Kidney capillary endothelial cell (primary cell): ENCODE data around the gene CIZ1.
"Not testable (repeated sequence)": the region's sequence is repeated elsewhere in the genome, so short reads cannot be mapped to it uniquely, and the experiment has no call there.

Experiments
- DNase-seq: peaks from one replicate; pipeline ENCODE4 v3.0.0-alpha.2; 2018; ENCODE audit warnings: low spot score

Gene CIZ1

DNA sequence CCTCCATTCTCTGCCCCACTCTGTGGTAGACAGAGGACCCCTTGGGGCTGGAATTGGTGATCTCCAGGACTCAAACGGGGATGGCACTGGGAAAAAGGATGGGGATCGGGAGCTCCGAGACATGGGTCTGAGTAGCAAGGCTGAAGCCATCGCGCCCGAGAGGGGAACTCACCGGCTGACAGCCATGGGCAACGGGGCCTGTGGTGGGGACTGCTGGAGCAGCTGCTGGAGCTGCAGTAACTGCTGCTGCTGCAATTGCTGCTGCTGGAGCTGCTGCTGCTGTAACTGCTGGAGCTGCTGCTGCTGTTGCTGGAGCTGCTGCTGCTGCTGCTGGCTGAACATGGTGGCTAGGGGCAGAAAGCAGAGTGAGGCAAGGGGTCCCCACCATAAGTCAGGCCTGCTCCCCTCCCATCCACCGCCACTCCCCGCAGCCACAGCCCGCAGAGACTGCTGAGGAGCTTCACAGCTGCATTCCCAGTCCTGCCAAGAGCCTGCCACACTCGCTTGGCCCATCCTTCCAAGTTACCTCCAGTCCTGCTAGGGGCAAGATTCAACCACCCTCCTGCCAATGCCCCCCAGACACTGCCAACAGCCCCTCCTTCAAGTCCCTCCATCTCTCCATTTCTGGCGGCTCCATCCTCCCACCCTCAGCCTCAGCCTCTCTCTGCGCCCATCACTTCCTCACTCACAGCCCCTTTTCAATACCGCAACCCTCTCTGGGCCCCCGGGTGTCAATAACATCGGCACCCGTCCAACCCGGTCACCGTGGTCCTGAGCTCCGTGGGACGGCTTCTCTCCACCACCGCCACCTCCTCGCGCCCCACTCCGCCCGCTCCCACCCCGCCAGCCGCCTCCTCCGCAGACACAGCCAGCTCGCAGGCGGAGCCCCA, 611 bp downstream of the CIZ1 start:
- DNase-seq, result no peak

DNA sequence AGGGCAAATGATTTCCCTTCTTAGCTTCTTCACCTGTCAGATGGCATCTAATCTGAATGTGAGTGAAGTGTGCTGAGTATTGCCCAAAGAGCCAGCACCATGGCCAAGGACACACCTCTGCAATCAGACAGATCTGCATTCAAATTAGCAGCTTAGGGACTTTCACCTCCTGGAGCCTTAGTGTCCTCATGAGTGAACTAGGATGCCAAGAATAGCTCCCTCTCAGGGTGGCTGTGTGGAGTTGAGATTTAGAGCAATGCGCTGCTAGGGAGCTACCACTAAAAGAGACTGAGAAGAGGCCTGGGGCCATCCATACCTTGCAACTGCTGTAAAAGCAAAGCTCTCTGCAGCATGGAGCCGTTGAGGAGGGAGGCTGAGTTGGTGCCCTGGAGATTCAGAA, 1.4 kb downstream of the CIZ1 start:
- DNase-seq, result no peak

DNA sequence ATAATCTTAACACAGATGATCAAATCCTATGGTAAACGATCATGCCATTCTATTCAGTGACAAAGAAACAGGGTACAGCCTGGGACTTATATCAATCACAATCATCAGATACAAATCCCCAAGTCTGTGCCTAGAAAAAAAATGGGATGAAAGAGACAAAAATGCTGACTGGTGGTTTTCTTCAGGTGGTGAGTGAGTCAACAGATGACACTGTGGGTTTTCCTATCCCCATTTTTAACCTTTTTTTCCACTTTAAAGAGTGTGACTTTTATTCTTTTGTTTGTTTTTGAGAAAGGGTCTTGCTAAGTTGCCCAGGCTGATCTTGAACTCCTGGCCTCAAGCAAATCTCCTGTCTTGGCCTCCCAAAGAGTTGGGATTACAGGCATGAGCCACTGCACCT, 3.2 kb downstream of the CIZ1 start:
- DNase-seq, result no peak

DNA sequence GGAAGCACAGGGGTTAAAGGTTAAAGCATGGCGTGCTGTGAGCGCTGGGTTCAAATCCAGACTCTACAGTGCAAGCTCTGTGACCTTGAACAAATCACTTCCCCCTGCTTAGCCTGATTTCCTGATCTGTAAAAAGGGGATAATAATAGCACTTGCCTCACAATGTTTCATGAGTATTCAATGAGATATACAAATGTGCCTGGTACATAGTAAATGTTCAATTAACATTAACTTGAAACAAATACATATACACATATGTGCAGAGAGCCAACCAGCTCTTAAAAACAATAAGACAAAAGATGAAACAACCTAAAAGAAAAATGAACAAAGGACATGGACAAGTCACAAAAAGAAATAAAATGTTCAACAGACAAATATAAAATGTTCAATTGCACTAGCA, 4.0 kb downstream of the CIZ1 start:
- DNase-seq, result no peak

DNA sequence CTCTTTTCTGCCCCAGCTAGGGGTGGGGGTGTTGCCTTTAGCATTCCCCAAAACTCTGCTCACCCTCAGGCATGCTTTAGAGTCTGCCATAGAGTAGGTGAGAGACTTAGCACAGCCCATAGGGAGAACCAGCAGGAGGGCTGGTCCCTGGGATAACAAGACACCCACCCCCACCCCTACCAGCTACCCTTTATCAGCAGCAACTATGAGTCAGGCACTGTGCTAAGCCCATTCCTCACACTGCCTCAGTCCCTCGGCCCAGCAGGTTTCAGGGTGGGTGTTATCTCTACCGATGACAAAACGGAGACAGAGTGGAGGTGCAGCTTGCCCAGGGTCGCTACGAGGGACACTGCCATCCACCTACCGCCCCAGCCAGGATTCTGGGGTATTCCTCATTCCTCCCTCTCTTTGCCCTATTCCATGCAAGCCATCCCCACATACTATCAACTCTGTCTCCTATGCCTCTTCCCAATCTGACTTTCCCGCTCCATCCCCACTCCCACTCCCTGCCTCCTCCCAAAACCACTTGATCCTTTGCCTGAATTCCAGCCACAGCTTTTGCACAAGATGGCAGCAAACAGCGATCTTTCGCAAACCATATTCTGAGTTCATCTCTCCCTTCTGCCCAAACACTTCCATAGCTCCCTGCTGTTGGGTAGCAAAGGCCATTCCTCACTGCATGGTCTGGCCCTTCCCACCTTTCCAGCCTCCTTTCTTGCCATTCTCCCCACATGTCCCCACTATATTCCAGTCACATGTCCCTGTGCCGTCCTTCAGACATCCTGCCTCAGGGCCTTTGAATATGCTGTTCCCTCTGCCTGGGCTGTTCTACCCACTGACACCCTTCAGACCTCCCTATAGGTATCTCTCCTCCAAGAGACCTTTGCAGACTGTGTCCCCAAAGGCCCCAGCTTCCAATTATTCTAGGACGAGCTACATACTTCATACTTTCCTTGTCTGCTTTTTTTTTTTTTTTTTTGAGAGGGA, 5.1 kb downstream of the CIZ1 start:
- no peak for DNase-seq

DNA sequence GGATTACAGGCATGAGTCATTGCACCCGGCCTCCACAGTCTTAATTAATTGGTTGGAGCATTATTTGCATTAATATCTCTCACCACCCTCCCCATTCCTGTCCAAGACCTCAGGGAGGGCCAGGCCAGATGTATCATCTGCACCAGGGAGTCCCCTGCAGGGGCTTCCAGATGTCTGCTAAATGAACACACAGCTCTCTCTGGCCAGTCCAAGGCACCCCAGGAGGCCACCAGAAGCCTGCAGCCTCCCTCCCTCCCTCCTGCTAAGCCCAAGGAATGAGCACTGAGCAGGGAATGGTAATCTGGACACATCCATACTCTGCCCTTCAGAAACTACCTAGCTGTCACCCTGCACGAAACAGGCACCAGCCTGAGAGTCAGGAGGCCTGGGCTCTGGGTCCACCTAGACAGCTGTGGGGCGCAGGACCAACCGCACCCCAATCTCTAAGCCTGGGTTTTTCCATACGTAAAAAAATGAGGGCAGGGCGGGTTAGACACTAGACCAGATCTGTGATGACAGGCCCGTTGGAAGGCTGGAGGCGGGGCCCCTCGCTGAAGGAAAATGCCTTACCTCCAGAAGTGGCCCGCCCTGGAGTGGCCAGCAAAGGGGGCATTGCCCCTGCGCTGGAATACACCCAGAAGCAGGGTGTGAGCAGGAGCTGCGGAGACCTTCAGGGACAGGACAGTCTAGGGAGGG, 8.3 kb downstream of the CIZ1 start:
- no peak for DNase-seq

DNA sequence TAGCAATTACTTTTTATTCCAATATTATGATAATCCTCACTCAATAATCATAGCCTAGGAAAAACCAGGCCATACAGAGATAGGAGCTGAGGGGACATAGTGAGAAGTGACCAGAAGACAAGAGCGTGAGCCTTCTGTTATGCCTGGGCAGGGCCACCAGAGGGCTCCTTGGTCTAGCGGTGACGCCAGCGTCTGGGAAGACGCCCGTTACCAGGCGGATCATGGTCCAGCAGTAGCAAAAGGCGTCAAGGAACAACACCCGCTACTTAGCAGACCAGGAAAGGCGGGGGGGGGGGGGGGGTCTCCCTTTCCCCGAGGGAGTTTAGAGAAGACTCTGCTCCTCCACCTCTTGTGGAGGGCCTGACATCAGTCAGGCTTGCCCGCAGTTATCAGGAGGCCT, 9.9 kb downstream of the CIZ1 start:
- DNase-seq, result not testable (repeated sequence)

DNA sequence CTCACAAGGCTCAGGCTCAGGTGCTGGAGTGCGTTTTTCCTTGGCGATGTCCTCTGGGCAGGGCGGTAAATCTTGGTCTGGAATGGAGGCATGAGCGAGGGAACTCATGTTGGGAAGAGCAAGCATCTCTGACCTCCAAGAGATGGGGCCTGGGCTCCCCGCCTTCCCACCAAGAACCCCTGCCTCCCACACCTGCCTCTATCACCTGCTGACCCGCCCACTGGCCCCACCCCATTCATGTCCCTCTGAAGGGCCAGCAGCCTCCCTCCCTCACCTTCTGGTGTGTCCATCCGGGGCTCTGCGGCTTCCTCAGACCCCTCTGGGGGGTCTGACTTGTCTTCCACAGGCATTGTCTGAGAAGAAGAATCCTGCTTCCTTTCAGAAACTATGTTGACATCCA, 10.9 kb downstream of the CIZ1 start:
- DNase-seq, result no peak

DNA sequence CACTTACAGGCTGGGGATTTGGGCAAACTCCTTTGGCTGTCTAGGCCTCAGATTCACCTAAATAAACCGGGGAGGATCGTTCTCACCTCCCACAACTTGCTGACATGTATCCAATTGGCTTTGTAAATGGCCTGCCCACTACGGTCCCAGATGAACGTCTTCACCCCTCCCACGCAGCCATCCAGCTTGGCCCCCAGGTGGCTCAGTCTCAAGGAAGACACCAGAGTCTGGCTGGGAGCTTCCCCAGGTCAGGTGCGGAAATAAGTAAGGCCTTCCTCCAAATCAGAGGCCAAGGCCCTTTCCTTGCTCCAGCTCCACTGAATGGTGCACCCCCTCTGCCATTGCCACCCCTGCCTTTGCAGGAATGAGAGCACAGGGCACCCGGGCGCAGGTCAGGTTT, 11.4 kb downstream of the CIZ1 start:
- no peak for DNase-seq

DNA sequence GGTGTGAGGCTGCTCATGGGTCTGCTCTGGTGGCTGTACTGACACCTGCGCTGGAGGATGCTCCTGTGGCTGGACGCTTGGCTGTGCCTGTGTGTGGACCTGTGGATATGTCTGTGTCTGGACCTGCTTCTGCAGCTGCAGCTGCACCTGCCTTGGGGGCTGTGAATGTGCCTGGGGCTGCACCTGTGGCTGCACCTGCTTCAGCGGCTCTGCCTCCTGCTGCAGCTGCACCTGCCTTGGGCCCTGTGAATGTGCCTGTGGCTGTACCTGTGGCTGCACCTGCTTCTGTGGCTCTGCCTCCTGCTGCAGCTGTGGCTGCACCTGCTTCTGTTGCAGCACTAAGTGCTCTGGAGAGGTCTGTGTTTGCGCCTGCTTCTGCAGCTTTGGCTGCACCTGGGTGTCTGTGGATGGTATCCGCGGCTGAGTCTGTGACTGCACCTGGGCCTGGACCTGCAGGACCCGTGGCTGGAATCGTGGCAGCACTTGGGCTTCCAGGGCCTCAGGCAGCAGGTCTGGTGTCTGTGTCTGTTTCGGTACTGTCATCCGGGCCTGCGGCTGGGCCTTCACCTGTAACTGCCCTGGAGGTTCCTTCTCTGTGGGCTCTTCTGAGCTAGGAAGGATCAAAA, 12.5 kb downstream of the CIZ1 start:
- no peak for DNase-seq

DNA sequence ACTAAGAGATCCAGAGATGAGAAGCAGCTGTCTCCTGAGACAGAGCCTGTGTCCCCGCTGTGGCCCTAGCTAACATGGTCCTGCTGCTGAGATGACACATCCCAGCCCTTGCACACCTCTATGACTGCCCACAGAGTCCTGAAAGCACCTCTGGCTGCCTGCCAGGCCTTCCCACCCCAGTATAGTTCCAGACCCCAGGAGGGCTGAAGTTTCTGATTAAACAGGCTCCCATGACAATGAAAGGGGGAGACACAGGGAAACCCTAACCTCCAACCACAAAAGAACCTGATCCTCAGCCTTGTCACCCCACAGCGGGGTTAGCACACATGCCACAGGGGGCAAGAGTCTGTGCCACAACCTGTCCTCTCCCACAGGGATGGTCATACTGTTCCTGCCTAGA, 15.6 kb downstream of the CIZ1 start:
- no peak for DNase-seq

DNA sequence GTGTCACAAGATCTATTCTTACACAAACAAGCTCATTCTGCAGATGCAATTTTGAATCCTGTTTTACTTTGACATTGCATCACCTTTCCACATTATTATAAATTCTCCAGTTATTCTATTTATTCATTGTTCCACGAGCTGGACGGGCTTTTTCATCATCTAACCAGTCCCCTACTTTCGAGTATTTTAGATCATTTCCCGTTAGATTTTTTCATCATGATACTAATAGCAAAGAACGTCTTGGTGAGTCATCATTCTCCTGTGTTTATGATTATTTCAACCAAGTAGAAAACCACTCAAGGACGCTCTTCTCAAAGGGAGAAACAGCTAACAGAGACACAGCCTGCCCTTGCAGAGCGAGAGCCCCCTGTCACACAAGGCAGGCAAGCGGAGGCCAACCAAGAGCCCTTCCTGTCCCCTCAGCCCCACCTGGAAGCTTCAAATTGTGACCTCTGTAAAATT, 16.2 kb downstream of the CIZ1 start:
- DNase-seq, result no peak

DNA sequence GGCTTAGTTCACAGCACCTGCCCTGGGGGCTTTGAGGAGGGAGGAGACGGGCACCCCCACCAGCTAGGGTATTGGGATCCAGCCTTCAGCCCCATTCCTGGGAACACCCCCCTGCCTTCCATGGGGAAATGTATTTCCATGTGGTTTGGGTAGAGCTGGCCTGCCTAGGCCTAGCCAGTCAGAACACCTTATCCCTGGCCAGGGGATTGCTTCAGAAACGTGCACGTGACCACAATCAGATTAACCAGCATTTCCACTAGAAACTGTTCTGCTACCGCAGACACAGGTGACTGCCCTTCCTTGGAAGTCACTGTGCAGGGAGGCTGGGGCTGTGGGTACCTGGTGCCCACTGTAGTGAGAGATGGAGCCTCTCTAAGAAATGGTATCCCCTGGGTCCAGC, 17.3 kb downstream of the CIZ1 start:
- DNase-seq, result no peak

DNA sequence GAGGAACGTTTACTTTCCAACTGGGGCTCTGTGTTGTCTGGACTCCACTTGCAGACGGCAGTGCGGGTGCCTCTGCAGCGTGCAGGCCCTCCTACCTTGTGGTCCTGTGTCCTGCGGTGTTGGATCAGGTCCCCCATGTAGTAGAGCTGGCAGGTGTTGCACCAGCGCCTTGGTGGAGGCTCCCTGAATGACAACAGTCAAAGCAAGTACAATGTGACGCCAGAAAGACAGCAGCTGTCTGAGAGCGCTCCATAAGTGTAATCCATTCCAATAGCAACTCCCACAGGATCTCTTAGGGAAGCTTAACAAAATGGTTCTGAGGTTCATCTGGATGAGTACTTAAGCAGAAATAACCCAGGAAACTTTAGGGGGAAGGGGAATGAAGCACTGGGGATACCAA, 21.4 kb downstream of the CIZ1 start:
- no peak for DNase-seq

DNA sequence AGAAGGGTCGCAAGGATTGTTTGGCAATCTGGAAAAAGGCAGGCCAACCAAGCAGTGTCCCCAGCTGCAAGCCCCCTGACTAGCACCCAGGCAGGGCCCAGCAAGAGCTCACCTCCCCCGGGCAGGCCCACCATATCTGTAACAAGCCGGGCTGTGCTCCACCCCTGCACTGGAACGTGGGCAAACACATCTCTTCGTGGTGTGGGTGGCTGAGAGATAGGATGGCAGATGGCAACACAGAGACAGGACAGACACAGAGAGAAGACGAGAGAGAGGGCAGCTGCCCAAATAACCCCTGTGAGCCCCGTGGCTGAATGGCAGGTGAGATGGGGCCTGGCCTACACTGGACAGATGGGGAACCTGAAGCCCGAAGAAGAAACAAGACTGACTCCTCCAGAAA, 21.9 kb downstream of the CIZ1 start:
- DNase-seq, result no peak

DNA sequence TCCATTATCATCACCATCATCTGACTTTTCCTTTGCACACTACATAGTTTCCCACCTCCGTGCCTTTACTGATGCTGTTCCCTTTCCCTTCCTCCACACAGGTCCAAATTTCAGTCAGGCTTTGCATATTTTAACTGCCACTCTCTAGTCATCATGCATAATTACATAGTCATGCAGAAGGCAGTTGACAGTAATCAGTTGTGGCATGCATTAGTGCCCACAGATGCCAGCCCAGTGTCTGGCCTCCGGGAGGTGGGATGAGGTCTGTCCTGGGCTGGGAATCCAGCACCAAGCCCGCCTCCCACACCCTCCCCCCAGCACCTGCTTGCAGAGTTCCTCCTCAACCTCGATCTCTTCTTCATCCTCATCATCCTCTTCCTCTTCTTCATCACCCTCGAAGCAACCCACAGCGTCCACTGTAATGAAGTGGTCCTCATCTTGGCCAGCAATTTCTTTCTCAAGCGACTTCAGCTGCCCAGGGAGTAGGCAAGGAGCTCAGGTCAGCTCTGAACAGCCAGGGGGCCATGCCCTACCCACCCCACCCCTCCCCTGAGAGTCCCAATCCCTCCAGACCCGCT, 22.6 kb downstream of the CIZ1 start:
- DNase-seq, result no peak

DNA sequence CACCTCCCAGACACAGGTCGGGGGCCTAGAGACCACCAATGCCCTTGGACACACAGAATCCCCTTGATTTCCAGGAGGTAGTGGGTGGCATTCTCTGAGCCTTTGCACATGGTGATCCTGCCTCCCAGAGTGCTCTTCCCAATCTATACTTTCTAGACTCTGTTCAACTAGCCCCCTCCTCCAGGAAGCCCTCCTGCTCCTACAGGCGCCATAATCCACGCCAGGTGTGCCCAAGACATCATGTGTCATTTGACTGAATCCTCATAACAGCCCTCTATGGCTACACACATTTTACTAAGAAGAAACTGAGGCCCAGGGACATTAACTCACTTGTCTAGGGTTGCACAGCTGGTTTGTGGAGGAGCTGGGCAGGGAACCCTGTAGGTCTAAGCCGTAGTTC, 24.2 kb downstream of the CIZ1 start:
- no peak for DNase-seq

DNA sequence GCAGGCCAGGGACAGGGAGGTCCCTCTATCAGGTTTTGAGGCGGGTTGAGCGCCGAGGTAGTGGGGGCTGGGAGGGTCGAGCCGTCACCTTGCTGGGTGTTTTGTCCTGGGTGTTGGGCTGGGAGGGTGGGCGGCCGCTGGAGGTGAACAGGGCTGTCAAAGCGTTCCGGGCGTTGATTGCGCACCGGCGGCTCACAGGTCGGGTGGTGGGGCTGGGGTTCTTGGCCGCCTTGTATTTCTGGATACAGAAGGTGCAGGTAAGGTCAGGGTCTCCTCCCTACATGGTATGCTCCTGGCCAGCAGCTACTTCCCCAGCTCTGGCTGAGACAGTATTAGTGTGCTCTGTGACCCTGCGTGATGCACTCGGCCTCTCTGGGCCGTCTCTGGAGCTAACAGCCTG, 25.2 kb downstream of the CIZ1 start:
- no peak for DNase-seq

DNA sequence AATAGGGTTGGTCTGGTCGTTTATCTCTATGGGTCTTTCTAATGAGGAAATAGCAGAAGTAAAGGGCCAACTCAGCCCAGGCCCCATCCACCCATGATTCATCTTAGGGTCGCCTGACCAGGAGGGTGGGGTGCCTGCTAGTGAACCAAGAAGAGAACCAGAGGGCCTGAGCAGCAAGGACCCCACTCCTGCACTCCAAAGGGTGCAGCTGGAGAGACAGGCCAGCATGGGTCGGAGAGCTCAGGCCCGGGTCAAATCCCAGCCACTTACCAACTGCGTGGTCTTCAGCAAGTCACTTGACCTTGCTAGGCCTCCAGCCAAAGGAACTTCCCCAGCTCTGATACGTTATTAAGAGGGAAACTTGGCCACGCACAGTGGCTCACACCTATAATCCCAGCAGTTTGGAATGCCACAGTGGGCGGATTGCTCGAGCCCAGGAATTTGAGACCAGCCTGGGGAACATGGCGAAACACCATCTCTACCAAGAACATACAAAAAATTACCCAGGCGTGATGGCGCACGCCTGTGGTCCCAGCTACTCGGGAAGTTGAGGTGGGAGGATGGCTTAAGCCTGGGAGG, 27.0 kb downstream of the CIZ1 start:
- no peak for DNase-seq

DNA sequence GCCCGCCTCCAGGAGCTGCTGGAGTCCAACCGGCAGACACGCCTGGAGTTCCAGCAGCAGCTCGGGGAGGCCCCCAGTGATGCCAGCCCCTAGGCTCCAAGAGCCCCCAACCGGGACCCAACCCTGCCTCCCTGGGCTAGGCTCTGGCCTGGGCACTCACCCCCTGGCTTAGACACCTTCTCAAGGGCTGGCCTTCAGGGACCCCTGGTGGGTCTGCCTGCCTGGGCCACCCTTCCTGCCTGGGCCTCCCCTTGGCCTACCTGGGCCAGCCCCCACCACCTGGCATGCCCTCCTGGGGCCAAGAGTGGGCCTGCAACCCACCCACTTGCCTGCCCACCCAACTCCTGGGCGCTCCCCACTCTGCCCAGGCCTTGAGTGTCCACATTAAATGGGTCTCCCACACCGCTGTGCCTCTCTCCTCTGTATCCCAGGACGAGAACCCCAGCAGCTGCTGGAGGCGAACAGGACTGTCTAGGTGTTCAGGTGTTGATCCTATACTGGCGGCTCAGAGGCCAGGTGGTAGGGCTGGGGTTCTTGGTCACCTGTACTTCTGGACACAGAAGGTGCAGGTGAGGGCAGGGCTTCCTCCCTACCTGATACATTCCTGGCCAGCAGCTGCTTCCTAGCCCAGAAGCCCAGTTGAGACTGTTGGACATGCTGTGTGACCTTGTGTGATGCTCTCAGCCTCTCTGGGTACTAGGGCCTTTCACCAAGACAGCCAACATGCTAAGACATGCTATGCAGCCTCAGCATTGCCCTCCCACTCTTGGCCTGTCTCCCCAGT, 27.7 kb downstream of the CIZ1 start:
- DNase-seq, result no peak
